ENCODE results near the gene JAZF1.

DNA sequence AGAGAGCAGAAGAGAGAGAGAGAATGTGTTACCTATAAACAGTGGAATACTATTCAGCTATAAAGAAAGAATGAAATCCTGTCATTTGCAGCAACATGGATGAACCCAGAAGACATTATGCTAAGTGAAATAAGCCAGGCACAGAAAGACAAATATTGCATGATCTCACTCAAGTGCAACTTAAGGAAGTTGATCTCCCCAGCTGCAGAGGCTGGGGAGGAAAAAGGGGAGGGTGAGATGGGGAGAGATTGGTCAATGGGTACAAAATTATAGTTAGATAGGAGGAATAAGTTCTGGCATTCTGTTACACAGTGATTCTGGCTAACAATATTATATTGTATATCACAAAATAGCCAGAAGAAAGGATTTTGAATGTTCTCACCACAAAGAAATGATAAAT, 11.2 kb upstream of the JAZF1 start:
- TF ChIP-seq, protein P1, sequence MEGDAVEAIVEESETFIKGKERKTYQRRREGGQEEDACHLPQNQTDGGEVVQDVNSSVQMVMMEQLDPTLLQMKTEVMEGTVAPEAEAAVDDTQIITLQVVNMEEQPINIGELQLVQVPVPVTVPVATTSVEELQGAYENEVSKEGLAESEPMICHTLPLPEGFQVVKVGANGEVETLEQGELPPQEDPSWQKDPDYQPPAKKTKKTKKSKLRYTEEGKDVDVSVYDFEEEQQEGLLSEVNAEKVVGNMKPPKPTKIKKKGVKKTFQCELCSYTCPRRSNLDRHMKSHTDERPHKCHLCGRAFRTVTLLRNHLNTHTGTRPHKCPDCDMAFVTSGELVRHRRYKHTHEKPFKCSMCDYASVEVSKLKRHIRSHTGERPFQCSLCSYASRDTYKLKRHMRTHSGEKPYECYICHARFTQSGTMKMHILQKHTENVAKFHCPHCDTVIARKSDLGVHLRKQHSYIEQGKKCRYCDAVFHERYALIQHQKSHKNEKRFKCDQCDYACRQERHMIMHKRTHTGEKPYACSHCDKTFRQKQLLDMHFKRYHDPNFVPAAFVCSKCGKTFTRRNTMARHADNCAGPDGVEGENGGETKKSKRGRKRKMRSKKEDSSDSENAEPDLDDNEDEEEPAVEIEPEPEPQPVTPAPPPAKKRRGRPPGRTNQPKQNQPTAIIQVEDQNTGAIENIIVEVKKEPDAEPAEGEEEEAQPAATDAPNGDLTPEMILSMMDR (conservative IDR thresholded peaks at IDR 0.05 in 1 of 2, IDR thresholded peaks at IDR 0.05 in 1 of 2; ENCODE audit: extremely low read depth in 1 of 2, insufficient read depth in 1 of 2, low read depth in 1 of 2, low read length in 2 of 2): no peak
- no peak for TF ChIP-seq EZH2 (IDR thresholded peaks at IDR 0.05; ENCODE audit: borderline replicate concordance, low read length)

Measured in mammary epithelial cell (primary cell).